Heart right ventricle (tissue), 16 donors: ENCODE results near the gene TTC39B. TPM values are rescaled to one million over a fixed set of nuclear protein-coding genes. Genes with fewer than 3 reads are reported as not detected.

Experiments
- ATAC-seq, 8 donors: fragments of 200-7000 bp; cut with Tn5 transposase; one replicate each; pipeline ENCODE4 v1.9.1; 2020; ENCODE audit warnings: mild to moderate bottlenecking in 8 of 8, moderate library complexity in 8 of 8, moderate number of reproducible peaks in 1 of 8
- DNase-seq, 2 donors: peaks; one replicate each; pipeline ENCODE4 v3.0.0-alpha.2; 2020
- H3K27ac ChIP-seq, 10 donors: fragments of 200-600 bp; sonication (generic) in 2 of 10; one replicate each; pipeline versions ENCODE4 v1.5.0 to v1.8.0; 2020 to 2022; ENCODE audit warnings: mild to moderate bottlenecking in 3 of 10
- H3K27me3 ChIP-seq, 7 donors: fragments of 200-600 bp; one replicate each; pipeline ENCODE4 v1.8.0; 2021 to 2022; ENCODE audit warnings: mild to moderate bottlenecking in 2 of 7
- H3K36me3 ChIP-seq, 9 donors: fragments of 200-600 bp; sonication (generic) in 1 of 9; one replicate each; pipeline versions ENCODE4 v1.5.0 to v1.8.0; 2020 to 2022; ENCODE audit warnings: mild to moderate bottlenecking in 2 of 9
- H3K4me1 ChIP-seq, 9 donors: fragments of 200-600 bp; sonication (generic) in 1 of 9; one replicate each; pipeline versions ENCODE4 v1.5.0 to v1.8.0; 2020 to 2022; ENCODE audit warnings: mild to moderate bottlenecking in 4 of 9
- H3K4me3 ChIP-seq, 10 donors: fragments of 200-600 bp; sonication (generic) in 2 of 10; one replicate each; pipeline versions ENCODE4 v1.5.0 to v1.8.0; 2020 to 2022; ENCODE audit warnings: mild to moderate bottlenecking in 7 of 10, moderate library complexity in 2 of 10
- H3K9me3 ChIP-seq, 11 donors: fragments of 200-600 bp in 10 of 11; sonication (generic) in 2 of 11; one replicate each; pipeline versions ENCODE4 v1.5.0 to v1.8.0; 2013 to 2022; ENCODE audit warnings: mild to moderate bottlenecking in 2 of 11, control low read depth in 1 of 11, moderate library complexity in 1 of 11
- WGBS, 2 donors: extraction: QIAGEN DNeasy Blood & Tissue Kit; methylation state at CpG; one replicate each; pipeline ENCODE4 v1.1.7; 2013; ENCODE audit warnings: inconsistent platforms in 1 of 2; 5-methylcytosine and 5-hydroxymethylcytosine counted together
- intact Hi-C, 10 donors: fragments of 100-400 bp; cut with DNase I; formaldehyde crosslinking; loops; one replicate each; pipeline versions ENCODE4 v1.11.1 to v1.14.2; 2022
- polyA plus RNA-seq, 2 donors: library from polyadenylated mRNA; stranded (reverse); fragments of 200-250 nt; gene quantifications; one replicate each; pipeline ENCODE4 v1.2.3, GENCODE V29; 2013
- total RNA-seq, 10 donors: library from RNA; stranded (reverse); fragmentation: NEBNext Ultra II Directional in 3 of 10; extraction: Animal tissue kit (Norgen Biotek cat#: 25700) in 3 of 10; gene quantifications; one replicate each; pipeline versions ENCODE4 v1.2.1 to v1.2.4, GENCODE V29; 2021 to 2023
- TF ChIP-seq, protein P1 (sequence below), 9 donors: fragments of 200-600 bp; sonication (generic) in 2 of 9; IDR thresholded peaks; one replicate each; pipeline versions ENCODE4 v1.5.0 to v1.8.0; 2021 to 2022; ENCODE audit warnings: antibody characterized with exemption in 9 of 9, mild to moderate bottlenecking in 5 of 9, moderate library complexity in 1 of 9
- donor health status: Arrhythmogenic right ventricular cardiomyopathy.
- donor health status: ischemic (EF 13 %, LVEDD 7.1; RV severe dilation, severe dysfunction).
- donor health status: healthy with polysubstance abuse.
- donor health status: DM: no; HTN: yes; CAD: no.
- donor health status: DM: no; HTN: no; CAD: no.
- donor health status: ischemic (EF 25% LVEDD 6.9; RV normal size, moderate dysfunction).
- donor health status: ischemic (EF 25% LVEDD 5.7; RV mildly dilated, moderate dysfunction).
- donor health status: healthy.
- donor health status: DM: yes; HTN: yes; CAD: no.
- donor health status: Ischemic cardiomyopathy.
- donor health status: ischemic (EF 35%, LVEDD 5.7; RV mildly dilated, moderate dysfunction).
- donor health status: nonischemic (EF 11% LVEDD 7.7; RV severe dilation, severe dysfunction).
- donor health status: DM: yes; HTN: yes; CAD: no.
- donor health status: PGD.
- donor health status: ischemic (EF 29% LVEDD 5.4; RV normal size, mild dysfunction).
- donor health status: nonischemic (EF 23%, LVEDD 6.1; RV moderate dilation, normal function).

Gene TTC39B
- total and polyA plus RNA-seq, 12 donors, result 0.52 to 4.3 (median 1.5) TPM

DNA sequence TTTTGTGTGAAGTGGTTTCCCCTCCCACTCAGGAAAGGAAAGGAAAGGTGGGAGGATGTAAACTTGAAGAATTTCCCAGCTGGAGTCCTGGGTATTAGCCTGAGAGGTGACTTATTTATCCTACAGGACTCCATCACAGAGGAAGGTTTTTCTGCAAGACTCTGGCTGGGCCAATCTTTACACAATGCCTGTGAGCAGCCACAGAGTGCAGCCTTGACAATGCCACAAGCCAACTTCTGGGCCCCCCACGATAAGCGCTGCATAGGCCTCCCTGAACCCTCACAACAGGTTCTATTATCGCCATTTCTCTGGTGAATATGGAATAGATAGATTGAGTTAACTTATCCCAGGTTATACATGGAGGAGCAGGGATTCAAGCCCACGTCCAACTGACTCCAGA is 12.4 kb downstream of the TTC39B start:
- TF ChIP-seq, protein P1, sequence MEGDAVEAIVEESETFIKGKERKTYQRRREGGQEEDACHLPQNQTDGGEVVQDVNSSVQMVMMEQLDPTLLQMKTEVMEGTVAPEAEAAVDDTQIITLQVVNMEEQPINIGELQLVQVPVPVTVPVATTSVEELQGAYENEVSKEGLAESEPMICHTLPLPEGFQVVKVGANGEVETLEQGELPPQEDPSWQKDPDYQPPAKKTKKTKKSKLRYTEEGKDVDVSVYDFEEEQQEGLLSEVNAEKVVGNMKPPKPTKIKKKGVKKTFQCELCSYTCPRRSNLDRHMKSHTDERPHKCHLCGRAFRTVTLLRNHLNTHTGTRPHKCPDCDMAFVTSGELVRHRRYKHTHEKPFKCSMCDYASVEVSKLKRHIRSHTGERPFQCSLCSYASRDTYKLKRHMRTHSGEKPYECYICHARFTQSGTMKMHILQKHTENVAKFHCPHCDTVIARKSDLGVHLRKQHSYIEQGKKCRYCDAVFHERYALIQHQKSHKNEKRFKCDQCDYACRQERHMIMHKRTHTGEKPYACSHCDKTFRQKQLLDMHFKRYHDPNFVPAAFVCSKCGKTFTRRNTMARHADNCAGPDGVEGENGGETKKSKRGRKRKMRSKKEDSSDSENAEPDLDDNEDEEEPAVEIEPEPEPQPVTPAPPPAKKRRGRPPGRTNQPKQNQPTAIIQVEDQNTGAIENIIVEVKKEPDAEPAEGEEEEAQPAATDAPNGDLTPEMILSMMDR (IDR thresholded peaks at IDR 0.05), result no peak
- no peak overlapping the region for H3K4me3 ChIP-seq
- H3K9me3 ChIP-seq, result no peaks in the 10 kb centered on the region
- H3K27ac ChIP-seq, result peak overlapping the region in 6 of 10 donors; percentile 13 to 93 (median 82)
- DNase-seq, result no peak
- 91 to 92% methylated on average over 4 of the region's 4 CpGs for WGBS, 2 donors
- no peak for ATAC-seq
- intact Hi-C loops, result loop anchor here in 2 of 10 donors (10.0 kb wide), 2 partner anchors 130 to 260 kb away; partner anchors contain the start of genes CCDC171 (in 1 of the 2) and SNAPC3 (in 1 of the 2)
- no peaks in the 10 kb centered on the region for H3K27me3 ChIP-seq
- no peaks in the 10 kb centered on the region for H3K36me3 ChIP-seq
- peaks cover 3 to 44% (median 16%) of the 10 kb centered on the region in 9 donors for H3K4me1 ChIP-seq

DNA sequence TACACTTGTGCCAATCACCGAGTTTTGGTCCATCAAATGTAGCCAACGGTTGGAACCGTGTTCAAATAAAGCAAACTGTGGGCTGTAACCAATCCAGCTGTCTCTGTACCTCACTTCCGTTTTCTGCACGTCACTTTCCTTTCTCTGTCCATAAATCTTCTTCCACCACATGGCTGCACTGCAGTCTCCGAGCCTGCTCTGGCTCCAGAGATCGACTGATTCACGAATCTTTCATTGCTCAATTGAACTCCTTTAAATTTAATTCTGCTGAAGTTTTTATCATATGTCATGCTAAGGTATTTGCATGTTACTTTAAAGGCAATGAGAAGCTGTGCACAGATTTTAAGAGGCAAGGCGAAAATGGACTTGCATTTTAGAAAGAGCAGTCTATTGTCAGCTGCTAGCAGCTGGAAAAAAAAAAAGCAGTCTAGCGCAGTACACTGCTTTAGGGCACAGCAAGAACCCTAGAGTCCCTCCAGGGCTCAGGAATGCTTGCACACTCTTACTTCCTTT is 13.2 kb downstream of the TTC39B start:
- H3K4me1 ChIP-seq, result peaks cover 3 to 41% (median 16%) of the 10 kb centered on the region in 9 donors
- TF ChIP-seq, protein P1 (IDR thresholded peaks at IDR 0.05), result no peak
- 62 to 71% methylated on average over 10 of the region's 10 CpGs for WGBS, 2 donors
- DNase-seq (no peak), ATAC-seq (no peak)
- peaks cover 0 to under 1% (median 0%) of the 10 kb centered on the region in 11 donors for H3K9me3 ChIP-seq
- H3K36me3 ChIP-seq, result no peaks in the 10 kb centered on the region
- H3K27ac ChIP-seq, result peak overlapping the region in 8 of 10 donors; percentile 10 to 93 (median 43)
- H3K27me3 ChIP-seq, result no peaks in the 10 kb centered on the region
- intact Hi-C loops, result loop anchor here in 2 of 10 donors (10.0 kb wide), 2 partner anchors 131 to 261 kb away; partner anchors contain the start of genes CCDC171 (in 1 of the 2) and SNAPC3 (in 1 of the 2)
- peak overlapping the region in 2 of 10 donors; percentile 5 to 9 for H3K4me3 ChIP-seq

DNA sequence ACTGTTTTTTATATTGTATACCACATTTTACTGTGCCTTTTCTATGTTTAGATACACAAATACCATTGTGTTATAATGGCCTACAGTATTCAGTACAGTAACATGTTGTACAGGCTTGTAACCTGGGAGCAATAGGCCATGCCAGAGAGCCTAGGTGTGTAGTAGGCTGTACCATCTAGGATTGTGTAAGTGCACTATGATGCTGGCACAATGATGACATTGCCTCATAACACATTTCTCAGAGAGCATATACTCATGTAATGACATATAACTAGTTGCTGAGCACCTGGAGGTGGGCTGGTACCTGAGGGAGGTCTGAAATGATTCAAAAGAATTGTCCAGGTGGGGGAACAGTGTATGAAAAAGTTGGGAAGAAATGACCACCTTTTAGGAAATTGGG is 13.9 kb downstream of the TTC39B start:
- peak overlapping the region in 1 of 10 donors; percentile 47 for H3K27ac ChIP-seq

DNA sequence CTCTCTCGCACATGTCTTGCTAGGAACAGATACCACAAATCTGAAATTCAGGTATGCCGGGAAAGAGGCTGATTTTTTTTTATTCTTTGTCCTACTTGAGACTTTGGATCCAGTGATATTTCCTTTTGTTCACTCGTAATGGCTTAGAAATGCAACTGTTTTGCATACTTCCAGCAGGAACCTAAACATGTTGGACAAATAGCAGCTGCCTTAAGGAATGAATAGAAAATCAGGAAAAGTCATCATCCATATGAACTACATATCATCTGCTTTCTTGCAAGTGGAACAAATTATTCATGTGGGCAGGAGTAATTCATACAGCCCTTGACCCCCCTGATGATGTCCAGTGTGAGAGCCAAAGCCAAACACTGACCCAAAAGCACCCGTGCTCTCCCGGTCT is 17.4 kb downstream of the TTC39B start:
- intact Hi-C loops, result loop anchor here in 2 of 10 donors (10.0 kb wide), 3 partner anchors 135 to 315 kb away; partner anchors contain the start of genes CCDC171 (in 1 of the 2) and SNAPC3 (in 1 of the 2)
- WGBS, 2 donors, result 90 to 93% methylated on average over 5 of the region's 5 CpGs
- no peaks in the 10 kb centered on the region for H3K27me3 ChIP-seq
- DNase-seq (no peak), ATAC-seq (no peak)
- H3K4me3 ChIP-seq, result no peak overlapping the region
- H3K27ac ChIP-seq, result no peak overlapping the region
- H3K4me1 ChIP-seq, result peaks cover 0 to 13% (median 5%) of the 10 kb centered on the region in 9 donors
- TF ChIP-seq, protein P1 (IDR thresholded peaks at IDR 0.05), result no peak
- no peaks in the 10 kb centered on the region for H3K36me3 ChIP-seq
- peaks cover 0 to 8% (median 0%) of the 10 kb centered on the region in 11 donors for H3K9me3 ChIP-seq

More for the DNA sequence above, 13.9 kb downstream of the TTC39B start:
- ATAC-seq, result no peak
- H3K4me3 ChIP-seq, result no peak overlapping the region
- intact Hi-C loops, result loop anchor here in 2 of 10 donors (10.0 kb wide), 2 partner anchors 132 to 262 kb away; partner anchors contain the start of genes CCDC171 (in 1 of the 2) and SNAPC3 (in 1 of the 2)
- H3K4me1 ChIP-seq, result peaks cover 3 to 41% (median 16%) of the 10 kb centered on the region in 9 donors
- H3K27me3 ChIP-seq, result no peaks in the 10 kb centered on the region
- TF ChIP-seq, protein P1 (IDR thresholded peaks at IDR 0.05), result no peak
- no peaks in the 10 kb centered on the region for H3K36me3 ChIP-seq
- DNase-seq, result no peak
- H3K9me3 ChIP-seq, result peaks cover 0 to 8% (median 0%) of the 10 kb centered on the region in 11 donors
